GF-D8 (cell line): ENCODE data around the gene RFXAP.

Source experiments
- DNase-seq: peaks from one replicate; lab custom pipeline; 2025; lab: John Stamatoyannopoulos, UW

RFXAP gene

DNA sequence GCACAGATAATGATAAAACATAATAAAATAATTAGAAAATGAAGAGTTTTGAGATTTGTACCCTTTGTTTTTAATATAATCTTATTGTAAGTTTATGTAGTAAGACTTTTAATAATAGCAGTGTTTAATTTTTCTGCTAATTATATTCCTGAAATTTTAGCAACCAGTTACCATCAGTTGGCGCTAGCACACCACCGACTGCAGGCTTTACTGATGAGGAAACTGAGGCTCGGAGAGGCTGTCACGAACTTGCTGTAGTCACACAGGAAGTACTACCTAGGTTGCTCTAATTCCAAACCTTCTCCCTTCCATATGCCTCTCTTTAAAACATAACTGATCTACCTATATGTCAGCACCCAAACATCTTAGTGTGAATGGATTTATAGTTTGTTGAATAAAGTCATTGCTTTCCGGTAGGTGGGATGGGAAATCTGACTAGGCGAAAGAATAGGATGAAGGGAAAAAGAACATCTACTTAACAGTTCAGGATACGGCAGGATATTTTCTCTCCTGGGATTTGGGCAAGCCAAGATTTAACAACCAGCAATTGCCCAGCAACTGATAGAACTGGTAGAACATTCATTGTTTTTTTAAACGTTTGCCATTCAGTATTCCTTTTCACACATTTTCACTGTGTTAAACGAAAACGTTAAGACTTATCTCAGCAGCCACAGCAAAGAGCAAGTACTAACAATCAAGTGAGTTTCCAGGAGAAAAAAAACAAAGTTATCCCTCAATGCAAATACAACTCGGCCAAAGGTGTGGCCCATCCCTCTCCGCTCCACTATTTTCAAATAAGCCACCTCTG, 822 bp upstream of the RFXAP start:
- DNase-seq, result no peak

DNA sequence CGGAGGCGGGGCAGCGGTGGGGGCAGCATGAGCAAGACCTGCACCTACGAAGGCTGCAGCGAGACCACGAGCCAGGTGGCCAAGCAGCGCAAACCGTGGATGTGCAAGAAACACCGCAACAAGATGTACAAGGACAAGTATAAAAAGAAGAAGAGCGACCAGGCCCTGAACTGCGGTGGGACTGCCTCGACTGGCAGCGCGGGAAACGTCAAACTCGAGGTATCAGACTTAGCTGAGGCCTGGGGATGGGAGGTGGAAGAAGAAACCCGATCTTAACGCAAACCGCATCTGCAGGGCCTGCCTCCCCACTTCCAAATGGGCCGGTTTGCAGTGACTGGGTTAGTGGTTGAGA, 693 bp downstream of the RFXAP start:
- peak; percentile 21 for DNase-seq

DNA sequence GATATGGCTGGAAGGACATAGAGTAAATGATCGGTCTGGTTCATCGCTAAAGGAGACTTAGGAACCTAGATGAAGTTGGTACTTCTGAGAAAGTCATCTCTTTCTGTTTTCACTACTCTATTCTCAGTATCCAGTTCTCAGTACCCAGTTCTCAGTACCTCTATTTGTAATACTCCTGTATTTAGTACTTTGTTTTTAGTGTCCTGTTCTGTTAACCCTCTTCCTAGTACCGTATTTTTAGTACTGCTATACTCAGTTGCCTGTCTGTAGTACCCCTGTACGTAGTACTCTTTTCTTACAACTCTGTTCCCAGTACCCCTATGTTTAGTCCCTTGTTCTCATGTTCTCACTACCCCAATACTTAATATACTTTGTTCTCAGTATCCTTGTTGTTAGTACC, 1.2 kb downstream of the RFXAP start:
- DNase-seq, result no peak

DNA sequence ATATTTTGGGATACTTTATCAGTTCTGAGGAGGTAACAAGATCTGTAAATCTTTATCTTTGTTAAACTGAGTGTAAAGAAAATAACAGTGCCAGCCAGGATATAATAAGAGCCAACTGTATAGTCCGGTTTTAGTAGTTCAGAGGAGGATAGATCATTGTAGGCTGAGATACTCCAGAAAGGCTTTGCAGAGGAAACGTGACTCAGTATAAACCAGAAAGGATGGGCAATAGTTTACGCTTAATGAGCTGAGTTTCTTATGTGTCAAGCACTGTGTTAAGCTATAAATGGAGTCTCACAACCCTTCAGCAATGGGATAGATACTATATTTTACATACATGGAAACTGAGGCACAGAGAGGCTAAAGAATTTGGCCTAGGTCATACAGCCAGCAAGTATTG, 3.8 kb downstream of the RFXAP start:
- DNase-seq, result no peak

DNA sequence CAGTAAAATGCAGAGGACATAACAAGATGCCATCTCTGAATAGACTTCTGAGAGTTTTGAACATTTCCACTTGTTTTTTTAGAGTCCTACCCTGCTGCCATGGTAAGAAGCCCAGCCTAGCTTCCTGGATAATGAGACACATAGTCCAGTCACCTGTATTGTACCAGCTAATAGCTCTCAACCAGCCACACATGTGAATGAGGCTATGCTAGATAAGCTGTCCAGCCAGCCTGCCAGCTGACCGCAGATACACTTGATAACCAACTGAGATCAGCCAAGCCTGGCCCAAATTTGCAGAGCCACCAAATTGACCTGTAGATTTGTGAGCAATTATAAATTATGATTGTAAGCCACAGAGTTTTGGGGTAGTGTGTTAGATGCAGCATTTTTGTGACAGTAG, 10.7 kb downstream of the RFXAP start:
- DNase-seq, result no peak

DNA sequence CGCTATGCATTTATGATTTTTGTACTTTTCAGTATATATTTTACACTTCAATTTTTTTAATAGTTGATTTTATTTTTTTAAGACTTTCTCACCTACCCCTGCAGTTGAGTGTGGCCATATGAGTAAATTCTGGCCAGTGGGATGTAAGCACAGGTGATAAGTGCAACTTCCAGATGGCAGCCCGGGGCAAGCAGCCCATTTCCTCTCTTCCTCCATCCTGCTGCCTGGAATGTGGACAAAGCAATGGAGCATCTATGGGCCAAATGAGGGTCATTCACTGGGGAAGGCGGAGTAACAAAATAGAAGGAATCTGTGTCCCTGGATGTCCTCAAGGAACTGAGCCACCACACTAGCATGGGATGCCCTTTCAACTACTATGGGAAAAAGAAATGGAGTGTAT, 12.3 kb downstream of the RFXAP start:
- DNase-seq, result no peak

DNA sequence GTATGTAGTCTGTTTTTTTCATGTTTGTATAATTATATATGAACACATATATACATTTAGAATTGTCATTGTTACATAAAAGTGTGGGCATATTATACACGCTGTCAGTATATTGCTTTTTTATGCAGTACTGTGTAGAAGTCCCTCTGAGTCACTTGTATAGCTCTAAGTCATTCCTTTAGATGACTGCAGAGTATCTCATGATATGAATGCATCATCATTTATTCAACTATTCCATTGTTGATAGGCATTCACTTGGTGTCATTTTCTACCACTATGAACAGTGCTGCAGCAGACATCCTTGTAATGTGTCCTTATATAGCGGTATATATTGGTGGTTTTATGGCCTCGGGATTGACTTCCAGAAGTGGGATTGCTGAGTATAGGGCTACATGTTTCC, 15.3 kb downstream of the RFXAP start:
- no peak for DNase-seq

DNA sequence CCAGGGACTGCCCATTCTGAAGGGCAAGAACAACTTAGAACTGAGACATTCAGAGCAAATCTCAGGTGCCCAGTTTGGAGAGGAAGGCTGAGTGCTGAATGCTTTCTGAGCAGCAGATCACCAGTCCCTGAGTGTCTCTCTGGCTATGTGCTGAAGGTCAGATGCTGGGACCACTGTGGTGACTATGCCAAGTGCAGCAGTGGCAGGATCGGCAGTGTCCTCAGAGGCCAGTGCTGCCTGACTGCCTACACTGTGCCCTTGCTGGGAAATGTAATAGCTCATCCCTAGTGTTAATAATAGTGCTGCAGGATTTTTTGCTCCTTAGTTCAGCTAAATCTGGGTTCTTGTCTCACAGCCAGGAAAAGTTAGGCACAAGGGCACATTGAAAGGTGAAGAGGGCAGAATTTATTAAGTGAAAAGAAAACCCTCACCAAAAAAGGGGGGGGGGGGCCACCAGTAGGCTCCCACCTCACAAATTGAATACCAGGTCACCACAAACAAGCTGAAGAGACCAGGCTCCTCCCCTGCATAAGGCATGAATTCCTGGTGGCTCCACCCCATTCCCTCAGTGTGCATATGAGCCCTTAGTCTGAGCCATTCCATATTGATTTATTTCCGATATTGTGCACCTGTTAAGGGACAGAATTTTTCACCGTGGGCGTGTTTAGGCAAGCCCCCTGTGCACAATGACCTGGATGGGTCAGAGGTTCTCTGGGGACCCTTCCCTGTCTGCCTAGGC, 18.5 kb downstream of the RFXAP start:
- no peak for DNase-seq

DNA sequence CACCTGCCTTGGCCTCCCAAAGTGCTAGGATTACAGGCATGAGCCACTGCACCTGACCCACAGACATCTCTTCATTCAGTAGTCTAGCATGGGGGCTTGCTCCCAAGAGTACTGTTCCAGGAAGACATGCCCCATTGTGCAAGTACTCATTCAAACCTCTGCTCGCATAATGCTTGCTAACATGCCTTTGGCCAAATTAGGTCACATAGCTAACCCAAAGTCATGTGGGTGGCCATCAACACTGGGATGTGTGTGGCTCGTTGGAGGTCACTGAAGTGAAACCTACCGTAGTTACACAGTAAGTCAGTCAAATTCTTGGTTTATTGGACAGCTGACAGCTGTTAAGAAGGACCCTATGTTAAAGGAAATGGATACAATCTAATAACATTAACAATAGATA, 20.3 kb downstream of the RFXAP start:
- no peak for DNase-seq

DNA sequence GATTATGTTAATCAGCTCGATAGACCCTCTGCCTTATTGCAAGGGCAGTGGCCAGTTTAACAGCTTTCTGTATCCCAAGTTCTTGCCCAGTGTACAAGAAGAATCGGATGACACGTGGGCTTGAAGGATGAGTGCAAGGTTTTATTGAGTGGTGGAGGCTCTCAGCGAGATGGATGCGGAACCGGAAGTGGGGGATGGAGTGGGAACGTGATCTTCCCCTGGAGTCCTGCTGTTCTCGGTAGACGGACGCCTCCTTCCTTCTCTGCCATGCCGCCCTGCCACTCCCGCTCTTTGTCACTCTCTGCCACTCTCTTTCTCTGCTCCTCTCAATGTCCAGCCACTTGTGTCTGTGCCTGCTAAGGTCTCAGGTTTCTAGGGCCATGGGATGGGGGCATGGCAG, 21.0 kb downstream of the RFXAP start:
- no peak for DNase-seq

DNA sequence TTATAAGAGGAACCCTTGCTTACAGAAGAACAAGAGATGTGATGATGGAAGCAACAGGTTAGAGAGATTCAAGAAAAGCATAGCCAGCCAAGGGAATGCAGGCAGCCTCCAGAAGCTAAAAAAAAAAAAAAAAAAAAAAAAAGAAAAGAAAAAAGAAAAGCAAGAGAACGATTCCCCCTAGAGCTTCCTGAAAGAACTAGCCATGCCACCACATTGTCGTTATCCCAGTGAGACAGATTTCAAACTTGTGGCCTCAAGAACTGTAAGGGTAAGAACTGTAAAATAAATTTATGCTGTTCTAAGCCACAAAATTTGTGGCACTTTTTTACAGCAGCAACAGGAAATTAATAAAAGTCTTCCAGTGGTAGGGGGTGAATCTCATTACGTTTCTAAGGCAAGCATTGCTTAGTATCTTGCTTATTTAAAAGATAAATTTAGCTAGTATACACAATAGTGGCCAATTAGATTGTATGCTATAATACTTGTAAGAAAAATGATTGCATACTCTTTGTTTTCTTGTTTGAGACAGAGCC, 21.8 kb downstream of the RFXAP start:
- DNase-seq, result no peak

DNA sequence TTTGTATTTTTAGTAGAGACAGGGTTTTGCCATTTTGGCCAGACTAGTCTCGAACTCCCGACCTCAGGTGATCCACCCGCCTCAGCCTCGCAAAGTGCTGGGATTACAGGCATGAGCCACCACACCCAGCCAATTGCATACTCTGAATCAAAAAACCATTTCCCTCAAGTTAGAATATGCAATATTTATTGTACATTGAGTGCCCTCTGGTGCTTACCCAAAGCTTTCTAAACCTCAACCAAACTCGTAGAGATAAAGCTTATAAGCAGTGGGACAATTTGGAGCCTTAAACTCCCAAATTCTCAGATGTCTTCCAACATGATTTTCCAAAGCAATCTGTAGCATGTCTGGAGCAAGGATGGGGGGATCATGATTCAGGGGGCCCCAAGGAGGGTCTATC, 22.4 kb downstream of the RFXAP start:
- DNase-seq, result no peak

DNA sequence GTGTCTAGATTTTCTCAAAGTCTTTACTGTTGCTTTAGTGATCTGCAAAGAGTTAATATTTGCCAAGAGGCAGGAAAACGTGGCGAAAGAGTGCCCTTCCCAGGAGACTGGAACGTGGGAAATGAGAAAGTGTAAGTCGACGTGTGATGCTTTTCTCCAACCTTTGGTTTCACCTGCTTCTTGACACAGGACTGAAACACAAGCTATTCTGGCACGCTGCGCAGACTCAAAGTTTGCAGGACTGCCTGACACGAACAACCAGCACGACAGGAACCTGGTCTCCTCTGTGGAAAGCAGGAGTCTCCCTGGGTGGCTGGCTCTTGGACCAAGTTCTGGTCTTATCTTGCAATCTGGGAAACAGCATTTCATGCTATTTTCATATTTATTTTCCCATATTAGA, 28.6 kb downstream of the RFXAP start:
- DNase-seq, result no peak

DNA sequence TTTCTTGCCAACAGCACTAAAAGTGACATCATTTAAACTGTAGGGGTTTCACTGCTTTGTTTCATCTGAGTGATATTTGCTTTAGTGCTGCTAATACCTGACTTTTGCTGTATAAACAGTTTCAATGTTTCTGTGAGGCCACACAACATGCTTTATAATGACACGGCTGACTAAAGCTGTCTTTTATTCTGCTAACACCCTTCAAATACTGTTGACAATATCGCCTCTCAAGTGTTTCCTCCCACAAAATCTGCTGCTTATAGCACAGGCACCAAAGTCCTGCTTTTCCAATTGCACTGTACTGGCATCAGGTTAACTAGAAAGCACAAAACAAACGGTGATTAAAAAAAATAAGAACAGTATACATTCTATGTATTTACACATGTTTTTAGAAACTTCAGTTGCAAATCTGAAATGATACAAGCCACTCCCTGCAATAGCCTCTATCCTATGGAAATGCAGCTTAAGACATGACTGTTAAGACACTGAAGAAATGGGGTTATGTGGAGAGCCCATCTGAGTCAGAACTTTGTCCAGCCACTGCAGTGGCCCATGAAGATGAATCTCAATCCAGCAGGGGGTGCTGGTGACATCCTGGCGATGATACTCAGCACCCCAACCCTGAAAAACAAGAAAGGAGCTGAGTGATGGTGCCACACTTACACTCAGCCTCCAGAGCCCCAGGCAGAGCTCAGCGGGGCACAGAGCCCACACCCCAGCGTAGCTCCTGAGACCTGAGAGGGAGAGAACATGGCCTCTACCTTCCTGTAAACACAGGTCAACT, 29.4 kb downstream of the RFXAP start:
- DNase-seq, result no peak

DNA sequence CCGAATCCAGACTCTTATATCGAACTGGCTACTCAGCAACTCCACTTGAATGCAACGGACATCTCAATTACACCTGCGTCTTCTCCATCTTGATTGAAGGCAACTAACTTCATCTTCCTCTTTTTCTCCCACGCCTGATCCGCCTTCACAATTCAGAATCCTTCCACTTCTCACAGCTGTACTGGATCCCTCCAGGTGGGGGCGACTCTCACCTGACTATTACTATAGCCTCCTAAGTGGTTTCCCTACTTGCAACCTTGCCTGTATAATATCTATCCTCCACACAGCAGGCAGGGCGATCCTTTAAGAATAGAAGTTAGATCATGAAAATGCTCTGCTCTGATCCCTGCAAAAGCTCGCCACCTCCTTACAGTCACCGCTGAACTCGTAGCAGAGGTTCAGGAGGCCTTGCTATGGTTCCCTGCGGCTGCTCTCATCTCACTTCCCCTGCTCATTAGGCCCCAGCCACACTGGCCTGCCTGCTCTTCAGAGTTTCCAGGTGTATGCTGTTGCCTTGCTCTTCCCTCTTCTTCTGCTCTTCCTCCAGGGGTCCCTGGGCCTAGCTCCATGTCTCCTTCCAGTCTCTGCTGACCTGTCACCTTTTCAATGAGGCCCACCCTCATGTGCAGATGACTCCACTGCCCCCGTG, 31.9 kb downstream of the RFXAP start:
- DNase-seq, result no peak

DNA sequence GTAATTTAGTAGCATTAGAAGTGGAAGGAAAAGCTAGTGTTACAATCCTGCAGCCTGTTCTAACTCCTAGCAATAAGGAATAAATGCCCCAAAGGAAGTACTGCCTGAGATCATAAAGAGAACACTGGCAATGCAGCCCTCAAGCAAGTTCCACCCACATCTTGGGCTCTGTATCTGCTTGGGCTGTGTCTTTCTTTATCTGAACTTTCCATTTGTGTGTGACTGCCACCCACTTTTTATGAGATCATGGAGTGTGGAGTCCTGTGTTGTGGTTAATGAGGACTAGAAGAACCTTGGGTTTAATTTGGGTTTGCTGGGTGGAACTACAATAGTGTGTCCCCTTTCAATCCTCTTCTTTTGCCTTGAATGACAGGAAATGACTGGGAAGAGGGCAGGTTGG, 38.2 kb downstream of the RFXAP start:
- DNase-seq, result no peak

DNA sequence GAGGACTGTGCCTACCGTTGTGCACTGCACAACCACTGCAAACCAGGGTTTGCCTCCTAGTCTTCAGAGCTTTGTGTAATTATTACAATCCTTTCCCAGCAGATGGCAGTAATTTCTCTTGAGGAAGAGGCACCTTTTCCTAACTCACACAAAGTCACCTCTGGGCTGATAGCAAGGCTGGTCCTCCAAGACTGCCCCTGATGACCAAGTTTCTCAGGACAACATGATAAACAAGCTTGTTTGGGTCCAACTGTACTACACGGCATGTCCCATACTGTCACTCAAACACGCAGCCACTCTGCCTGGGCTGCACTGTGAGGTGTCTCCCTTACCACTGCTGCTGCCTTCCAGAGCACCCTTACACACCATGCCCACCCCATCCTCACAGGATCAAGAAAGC, 39.3 kb downstream of the RFXAP start:
- peak; percentile 35 for DNase-seq

DNA sequence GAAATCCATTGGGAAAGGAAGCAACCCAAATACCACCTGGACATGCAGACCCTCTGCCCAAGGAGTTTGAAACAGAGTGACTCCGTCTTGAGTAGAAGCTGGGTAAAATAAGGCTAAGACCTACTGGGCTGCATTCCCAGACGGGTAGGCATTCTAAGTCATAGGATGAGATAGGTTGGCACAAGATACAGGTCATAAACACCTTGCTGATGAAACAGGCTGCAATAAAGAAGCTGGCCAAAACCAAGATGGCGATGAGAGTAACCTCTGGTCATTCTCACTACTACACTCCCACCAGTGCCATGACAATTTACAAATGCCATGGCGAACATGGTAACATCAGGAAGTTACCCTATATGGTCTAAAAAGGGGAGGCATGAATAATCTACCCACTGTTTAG, 40.2 kb downstream of the RFXAP start:
- DNase-seq, result no peak

DNA sequence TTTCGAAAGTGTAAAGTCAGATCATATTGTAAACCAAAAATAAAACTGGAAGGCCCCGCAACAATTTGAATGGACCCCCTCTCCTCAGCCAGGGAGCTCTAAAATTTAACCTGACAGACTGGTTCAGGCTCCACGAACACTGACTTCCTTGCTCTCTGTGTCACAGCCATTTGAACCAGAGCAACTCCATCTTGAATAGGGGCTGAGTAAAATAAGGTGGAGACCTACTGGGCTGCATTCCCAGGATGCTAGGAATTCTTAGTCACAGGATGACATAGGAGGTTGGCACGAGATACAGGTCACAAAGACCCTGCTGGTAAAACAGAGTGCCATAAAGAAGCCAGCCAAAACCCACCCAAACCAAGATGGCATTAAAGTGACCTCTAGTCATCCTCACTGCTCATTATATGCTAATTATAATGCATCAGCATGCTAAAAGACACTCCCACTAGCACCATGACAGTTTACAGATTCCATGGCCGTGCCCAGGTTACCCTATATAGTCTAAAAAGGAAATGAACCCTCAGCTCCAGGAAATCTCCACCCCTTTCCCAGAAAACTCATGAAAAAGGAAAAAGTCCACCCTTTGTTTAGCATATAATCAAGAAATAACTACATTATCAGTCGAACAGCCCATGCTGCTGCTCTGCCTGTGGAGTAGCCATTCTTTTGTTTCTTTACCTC, 43.1 kb downstream of the RFXAP start:
- no peak for DNase-seq

DNA sequence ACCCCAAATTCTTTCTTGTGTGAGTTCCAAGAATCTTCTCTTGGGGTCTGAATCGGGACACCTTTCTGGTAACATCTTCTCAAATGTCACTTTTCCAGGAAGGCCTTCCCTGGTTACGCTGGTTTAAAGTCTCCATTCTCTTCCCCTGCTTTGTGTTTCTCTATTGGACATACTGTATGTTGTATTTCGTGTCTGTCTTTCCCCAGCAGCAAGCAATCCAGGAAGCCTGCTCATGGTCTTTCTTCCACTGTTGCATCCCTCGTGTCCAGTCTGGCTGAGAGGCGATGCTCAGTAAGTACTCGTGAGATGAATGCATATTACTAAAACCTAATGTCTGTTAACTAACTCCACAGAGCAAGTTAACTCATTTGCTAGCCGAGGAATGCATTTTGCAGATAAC, 43.7 kb downstream of the RFXAP start:
- no peak for DNase-seq

DNA sequence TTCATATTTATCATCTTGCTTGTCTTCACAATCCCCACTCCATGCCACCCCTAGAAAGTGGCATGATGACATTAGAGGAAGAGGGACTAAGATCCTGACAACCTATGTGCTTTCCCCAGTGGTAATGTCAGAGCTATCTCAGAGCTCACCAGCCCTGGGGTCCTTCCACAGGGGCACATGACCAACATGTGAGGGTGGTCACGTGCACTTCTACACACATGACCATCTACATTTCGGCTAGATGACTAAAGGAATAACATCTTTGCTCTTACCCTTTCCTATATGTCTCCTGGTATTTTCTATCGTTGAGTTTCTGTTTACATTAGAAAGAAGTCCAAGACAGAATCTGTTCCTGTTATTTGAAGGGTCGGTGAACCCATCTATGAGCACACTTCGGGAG, 46.2 kb downstream of the RFXAP start:
- no peak for DNase-seq

DNA sequence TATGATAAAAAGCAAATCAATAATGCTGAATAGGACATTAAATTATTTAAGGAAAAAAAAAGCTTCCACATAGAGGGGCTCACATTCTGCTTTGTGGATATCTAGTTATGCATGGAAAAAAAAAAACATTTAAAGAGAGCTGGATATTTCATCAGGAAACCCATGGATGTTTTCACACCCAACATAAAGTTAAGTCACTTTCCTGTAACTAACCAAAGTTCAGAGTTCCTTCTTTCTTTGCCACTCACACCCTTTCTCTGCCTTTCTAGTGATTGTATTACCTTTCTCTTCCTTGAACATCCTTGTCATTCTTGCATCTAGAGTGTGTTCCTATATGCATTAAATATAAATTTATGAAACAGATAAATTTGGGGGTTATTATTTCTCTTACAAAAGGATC, 47.2 kb downstream of the RFXAP start:
- DNase-seq, result no peak
